Astrocyte (in vitro differentiated cells and primary cell): ENCODE data around the gene FSD1.

Experiments used
- EZH2 ChIP-seq: IDR thresholded peaks from 2 replicates; pipeline ENCODE4 v1.6.1; 2012; ENCODE audit warnings: mild to moderate bottlenecking, low read length, inconsistent platforms; ENCODE audit not compliant: insufficient read depth
- TF ChIP-seq, protein P1 (sequence below): IDR thresholded peaks from 2 replicates; pipeline ENCODE4 v1.5.1; 2011; ENCODE audit warnings: low read depth, mild to moderate bottlenecking, inconsistent platforms, low read length, moderate library complexity; ENCODE audit not compliant: insufficient read depth

DNA sequence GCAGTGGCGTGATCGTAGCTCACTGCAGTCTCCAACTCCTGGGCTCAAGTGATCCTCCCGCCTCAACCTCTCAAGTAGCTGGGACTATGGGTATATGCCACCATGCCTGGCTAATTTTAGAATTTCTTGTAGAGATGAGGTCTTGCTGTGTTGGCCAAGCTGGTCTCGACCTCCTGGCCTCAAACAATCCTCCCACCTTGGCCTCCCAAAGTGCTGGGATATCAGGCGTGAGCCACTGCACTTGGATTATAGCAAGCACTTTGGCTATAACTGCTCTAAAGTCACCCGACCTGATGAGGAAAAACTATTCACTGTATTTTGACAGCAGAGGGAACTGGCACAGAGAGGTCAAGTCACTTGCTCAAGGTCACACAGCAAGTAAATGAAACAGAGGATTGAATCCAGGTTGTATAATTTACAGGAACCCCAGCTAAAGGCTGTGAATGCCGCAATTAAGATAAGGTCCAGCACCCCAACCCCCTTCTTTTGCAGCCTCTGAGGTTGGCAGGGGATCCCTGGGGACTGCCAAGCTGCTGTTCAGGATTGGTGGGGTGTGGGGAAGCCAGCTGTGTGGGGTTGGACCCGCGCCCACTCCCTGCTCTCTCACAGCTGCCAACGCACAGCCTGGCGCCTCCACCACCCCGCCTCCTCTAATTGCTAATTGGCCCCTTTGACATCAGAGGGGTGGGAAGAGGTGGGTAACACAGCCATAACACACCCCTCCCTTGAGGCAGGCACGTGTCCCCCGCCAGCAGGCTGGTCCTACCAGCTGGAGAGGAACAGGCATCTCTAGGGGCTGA lies 8.2 kb upstream of the FSD1 start:
- TF ChIP-seq, protein P1, sequence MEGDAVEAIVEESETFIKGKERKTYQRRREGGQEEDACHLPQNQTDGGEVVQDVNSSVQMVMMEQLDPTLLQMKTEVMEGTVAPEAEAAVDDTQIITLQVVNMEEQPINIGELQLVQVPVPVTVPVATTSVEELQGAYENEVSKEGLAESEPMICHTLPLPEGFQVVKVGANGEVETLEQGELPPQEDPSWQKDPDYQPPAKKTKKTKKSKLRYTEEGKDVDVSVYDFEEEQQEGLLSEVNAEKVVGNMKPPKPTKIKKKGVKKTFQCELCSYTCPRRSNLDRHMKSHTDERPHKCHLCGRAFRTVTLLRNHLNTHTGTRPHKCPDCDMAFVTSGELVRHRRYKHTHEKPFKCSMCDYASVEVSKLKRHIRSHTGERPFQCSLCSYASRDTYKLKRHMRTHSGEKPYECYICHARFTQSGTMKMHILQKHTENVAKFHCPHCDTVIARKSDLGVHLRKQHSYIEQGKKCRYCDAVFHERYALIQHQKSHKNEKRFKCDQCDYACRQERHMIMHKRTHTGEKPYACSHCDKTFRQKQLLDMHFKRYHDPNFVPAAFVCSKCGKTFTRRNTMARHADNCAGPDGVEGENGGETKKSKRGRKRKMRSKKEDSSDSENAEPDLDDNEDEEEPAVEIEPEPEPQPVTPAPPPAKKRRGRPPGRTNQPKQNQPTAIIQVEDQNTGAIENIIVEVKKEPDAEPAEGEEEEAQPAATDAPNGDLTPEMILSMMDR, result no peak
- TF ChIP-seq EZH2, result no peak
